Left ventricle myocardium inferior (tissue), 1 donor: Measurements from ENCODE around the gene BAG5. TPM values are rescaled to one million over a fixed set of nuclear protein-coding genes. Genes with fewer than 3 reads are reported as not detected.

Source experiments
- DNase-seq: peaks from one replicate; pipeline ENCODE4 v3.0.0-alpha.2; 2020
- H3K27ac ChIP-seq: fragments of 200-600 bp; replicated peaks from 2 replicates; pipeline ENCODE4 v1.8.0; 2021
- H3K27me3 ChIP-seq: fragments of 200-600 bp; 2 replicates; pipeline ENCODE4 v1.8.0; 2021; ENCODE audit warnings: low read depth
- H3K36me3 ChIP-seq: fragments of 200-600 bp; 2 replicates; pipeline ENCODE4 v1.8.0; 2021
- H3K4me1 ChIP-seq: fragments of 200-600 bp; 2 replicates; pipeline ENCODE4 v1.8.0; 2021
- H3K4me3 ChIP-seq: fragments of 200-600 bp; 2 replicates; pipeline ENCODE4 v1.8.0; 2021; ENCODE audit warnings: mild to moderate bottlenecking, moderate library complexity
- H3K9me3 ChIP-seq: fragments of 200-600 bp; replicated peaks from 2 replicates; pipeline ENCODE4 v1.8.0; 2021
- intact Hi-C: fragments of 100-400 bp; cut with micrococcal nuclease; formaldehyde crosslinking; loops from one replicate; pipeline ENCODE4 v1.11.0; 2022
- total RNA-seq: library from RNA; stranded (reverse); fragmentation: NEBNext Ultra II Directional; extraction: Animal tissue kit (Norgen Biotek cat#: 25700); gene quantifications from one replicate; pipeline ENCODE4 v1.2.1, GENCODE V29; 2021
- TF ChIP-seq, protein P1 (sequence below): fragments of 200-600 bp; IDR thresholded peaks from 2 replicates; pipeline ENCODE4 v1.8.0; 2021; ENCODE audit warnings: antibody characterized with exemption, mild to moderate bottlenecking, borderline replicate concordance
- donor health status: DM: no; HTN: yes; CAD: no; lungs with severe emphysema.

BAG5 gene
- total RNA-seq, 1 donor from 2014 or later = 16.7 TPM

DNA sequence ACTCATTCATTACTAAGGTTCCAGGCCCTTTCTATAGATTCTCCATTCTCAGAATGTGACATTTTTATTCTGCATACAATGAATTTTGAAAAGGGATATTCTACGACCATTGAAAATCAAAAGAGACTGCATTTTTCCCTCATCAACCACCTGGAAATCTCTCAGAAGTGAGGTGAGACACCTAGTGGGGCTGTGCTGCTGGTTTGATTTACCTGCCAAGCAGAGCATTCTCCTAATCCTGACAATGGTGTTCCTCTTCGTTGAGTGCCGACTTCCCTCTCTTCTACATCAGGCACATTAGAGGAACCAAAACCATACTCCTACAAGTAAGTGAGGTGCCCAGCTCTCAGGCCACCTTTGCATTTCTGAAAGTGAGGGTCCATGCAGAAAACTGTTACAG lies 54.7 kb downstream of the BAG5 start:
- Histone ChIP-seq H3K4me3 (no peak overlapping the region), H3K4me1 (peaks cover 16% of the 10 kb centered on the region), H3K36me3 (peaks cover 73% of the 10 kb centered on the region), H3K9me3 (no peaks in the 10 kb centered on the region), H3K27me3 (no peaks in the 10 kb centered on the region), H3K27ac (peak overlapping the region; percentile 45)
- intact Hi-C loops = no loop called here
- DNase-seq = no peak
- TF ChIP-seq, protein P1, sequence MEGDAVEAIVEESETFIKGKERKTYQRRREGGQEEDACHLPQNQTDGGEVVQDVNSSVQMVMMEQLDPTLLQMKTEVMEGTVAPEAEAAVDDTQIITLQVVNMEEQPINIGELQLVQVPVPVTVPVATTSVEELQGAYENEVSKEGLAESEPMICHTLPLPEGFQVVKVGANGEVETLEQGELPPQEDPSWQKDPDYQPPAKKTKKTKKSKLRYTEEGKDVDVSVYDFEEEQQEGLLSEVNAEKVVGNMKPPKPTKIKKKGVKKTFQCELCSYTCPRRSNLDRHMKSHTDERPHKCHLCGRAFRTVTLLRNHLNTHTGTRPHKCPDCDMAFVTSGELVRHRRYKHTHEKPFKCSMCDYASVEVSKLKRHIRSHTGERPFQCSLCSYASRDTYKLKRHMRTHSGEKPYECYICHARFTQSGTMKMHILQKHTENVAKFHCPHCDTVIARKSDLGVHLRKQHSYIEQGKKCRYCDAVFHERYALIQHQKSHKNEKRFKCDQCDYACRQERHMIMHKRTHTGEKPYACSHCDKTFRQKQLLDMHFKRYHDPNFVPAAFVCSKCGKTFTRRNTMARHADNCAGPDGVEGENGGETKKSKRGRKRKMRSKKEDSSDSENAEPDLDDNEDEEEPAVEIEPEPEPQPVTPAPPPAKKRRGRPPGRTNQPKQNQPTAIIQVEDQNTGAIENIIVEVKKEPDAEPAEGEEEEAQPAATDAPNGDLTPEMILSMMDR = no peak

Other genes with a start within 250 kb of the BAG5 start
- gene EIF5, start 228.4 kb downstream of the BAG5 start, total RNA-seq = 260 TPM
- 103 TPM for gene MARK3, start 177.2 kb downstream of the BAG5 start, total RNA-seq
- 661 TPM for gene CKB, start 39.8 kb downstream of the BAG5 start, total RNA-seq
- 5.9 TPM for gene TRMT61A, start 33.5 kb downstream of the BAG5 start, total RNA-seq
- gene COA8, start 303 bp upstream of the BAG5 start, total RNA-seq = 48.3 TPM
- 137 TPM for gene KLC1, start 66.6 kb upstream of the BAG5 start, total RNA-seq
- 4.1 TPM for gene XRCC3, start 152.8 kb upstream of the BAG5 start, total RNA-seq
- 50.5 TPM for gene ZFYVE21, start 153.2 kb upstream of the BAG5 start, total RNA-seq